Panc1 (cell line): Measurements from ENCODE around the gene ARRDC5.

ENCODE experiments used
- POLR2AphosphoS5 ChIP-seq: IDR thresholded peaks from 2 replicates; pipeline ENCODE4 v1.6.1; 2012; ENCODE audit warnings: mild to moderate bottlenecking, low read depth, low read length, moderate library complexity
- REST ChIP-seq, 2 experiments: IDR thresholded peaks; 2 replicates each; pipeline ENCODE4 v1.6.1; 2011 to 2012; ENCODE audit warnings: low read depth in 2 of 2, control low read depth in 1 of 2, low read length in 1 of 2, mild to moderate bottlenecking in 1 of 2, moderate library complexity in 1 of 2; ENCODE audit not compliant: insufficient read depth in 1 of 2

- TF ChIP-seq REST (IDR thresholded peaks at IDR 0.05; ENCODE audit: insufficient read depth in 1 of 2, low read depth in 2 of 2, low read length in 1 of 2) (no peak), POLR2AphosphoS5 (no peak)
Measured at GRCh38 chr19:4937060-4937459, 34.4 kb upstream of the ARRDC5 start.
